GM19397 (cell line): ENCODE measurements around the gene WDR20.
"Not testable (repeated sequence)": the region's sequence is repeated elsewhere in the genome, so short reads cannot be mapped to it uniquely, and the experiment has no call there.

ENCODE experiments used
- ATAC-seq: cut with Tn5 transposase; IDR thresholded peaks from one replicate; pipeline ENCODE4 v1.9.1; 2021; ENCODE audit warnings: mild to moderate bottlenecking, moderate library complexity; ENCODE audit not compliant: unreplicated experiment

WDR20 gene

DNA sequence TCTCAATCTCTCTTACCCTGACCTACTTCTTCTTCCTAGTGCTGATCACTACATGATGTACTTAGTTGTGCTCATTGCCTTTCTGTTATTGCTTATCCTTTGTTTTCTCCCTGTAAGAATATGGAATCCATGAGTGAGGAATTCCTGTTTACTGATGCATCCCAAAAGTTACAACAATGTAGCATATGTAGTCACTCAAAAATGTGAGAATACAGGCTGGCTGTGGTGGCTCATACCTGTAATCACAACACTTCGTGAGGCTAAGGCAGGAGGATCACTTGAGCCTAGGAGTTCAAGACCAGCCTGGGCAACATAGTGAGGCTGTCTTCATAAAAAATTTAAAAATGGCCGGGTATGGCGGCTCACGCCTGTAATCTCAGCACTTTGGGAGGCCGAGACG is 8.0 kb upstream of the WDR20 start:
- no peak for ATAC-seq

DNA sequence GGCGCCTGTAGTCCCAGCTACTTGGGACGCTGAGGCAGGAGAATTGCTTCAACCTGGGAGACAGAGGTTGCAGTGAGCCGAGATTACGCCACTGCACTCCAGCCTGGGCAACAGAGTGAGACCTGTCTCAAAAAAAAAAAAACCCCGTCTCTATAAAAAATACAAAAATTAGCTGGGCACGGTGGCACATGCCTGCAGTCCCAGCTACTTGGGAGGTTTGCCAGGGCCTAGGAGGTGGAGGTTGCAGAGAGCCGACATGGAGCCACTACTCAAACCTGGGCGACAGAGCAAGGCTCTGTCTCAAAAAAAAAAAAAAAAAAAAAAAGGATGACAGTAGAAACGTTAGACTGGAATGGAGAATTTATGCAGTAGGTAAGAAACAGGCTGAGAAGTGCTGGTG is 5.7 kb upstream of the WDR20 start:
- not testable (repeated sequence) for ATAC-seq

- ATAC-seq = not testable (repeated sequence)
Measured at GRCh38 chr14:102134719-102135118, 5.0 kb upstream of the WDR20 start.

DNA sequence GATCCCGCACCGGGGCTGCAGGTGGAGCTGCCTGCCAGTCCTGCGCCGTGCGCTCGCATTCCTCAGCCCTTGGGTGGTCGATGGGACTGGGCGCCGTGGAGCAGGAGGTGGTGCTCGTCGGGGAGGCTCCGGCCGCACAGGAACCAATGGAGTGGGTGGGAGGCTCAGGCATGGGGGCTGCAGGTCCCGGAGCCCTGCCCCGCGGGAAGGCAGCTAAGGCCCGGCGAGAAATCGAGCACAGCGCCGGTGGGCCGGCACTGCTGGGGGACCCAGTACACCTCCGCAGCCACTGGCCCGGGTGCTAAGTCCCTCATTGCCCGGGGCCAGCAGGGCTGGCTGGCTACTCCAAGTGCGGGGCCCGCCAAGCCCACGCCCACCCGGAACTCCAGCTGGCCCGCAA is 4.2 kb upstream of the WDR20 start:
- not testable (repeated sequence) for ATAC-seq

GRCh38 chr14:102138535-102138934 is 1.2 kb upstream of the WDR20 start:
- ATAC-seq = no peak

DNA sequence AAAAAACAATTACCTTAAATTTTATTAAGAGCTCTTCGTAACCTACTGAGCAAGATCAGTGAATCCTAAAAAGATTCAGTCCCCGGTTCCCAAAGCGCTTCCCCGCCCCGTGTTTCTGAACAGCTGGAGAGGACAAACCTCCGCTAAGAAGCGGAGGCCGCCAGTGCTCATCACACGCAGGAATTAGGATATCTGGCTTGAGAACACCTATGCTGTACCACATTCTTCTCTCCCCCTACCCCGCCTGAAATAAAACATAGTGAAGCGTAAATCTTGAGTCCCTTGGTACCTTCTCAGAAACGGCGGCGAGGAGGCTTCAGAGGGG is 774 bp upstream of the WDR20 start:
- ATAC-seq = no peak

DNA sequence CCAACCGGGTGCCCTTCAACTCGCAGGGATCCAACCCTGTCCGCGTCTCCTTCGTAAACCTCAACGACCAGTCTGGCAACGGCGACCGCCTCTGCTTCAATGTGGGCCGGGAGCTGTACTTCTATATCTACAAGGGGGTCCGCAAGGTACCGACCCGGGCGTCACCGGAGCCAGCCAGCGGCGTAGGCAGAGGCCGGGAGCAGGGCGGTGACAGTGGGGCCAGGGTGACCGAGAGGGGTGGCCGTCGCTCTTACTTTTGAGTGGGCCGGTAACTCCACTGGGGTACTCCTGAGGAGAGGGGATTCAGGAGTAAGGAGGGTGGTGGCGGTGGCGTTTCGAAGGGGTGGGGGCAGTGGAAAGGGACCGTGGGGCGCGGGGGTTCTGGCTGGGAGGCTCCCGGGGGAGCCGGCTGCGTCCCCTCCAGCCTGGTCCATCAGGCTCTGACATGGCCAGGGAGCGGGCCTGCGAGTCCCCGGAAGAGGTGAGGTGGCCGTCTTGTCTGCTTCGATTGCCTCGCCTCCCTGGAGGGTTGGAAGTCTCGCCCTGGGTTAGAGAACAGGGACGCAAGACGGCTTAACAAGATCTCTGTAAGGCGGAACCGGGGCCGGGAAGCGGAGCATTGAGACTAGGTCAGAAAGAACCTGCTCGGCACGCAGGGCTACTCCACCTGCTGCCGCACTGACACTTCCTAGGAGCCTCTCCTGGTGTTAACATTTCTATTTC is 491 bp downstream of the WDR20 start:
- ATAC-seq = peak; percentile 15

GRCh38 chr14:102140750-102141145 is 1.1 kb downstream of the WDR20 start:
- no peak for ATAC-seq

DNA sequence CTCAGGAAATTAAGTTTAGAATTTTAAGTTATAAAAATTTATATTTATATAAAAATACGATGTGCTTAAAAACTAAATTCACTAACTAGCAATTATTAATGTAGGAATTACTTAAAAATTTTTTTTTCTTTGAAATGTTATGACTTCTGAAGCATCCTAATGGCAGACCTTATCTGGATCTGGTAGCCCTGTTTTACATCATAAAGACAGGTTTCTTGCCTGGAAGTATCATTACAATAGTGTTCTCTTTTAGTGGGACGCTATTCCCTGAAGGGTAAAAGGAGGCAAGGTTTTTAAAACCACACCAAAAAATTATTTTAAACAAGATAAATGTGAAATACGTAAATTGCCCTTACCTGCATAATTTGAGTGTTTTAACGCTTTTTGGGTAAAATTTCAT is 2.1 kb downstream of the WDR20 start:
- no peak for ATAC-seq

DNA sequence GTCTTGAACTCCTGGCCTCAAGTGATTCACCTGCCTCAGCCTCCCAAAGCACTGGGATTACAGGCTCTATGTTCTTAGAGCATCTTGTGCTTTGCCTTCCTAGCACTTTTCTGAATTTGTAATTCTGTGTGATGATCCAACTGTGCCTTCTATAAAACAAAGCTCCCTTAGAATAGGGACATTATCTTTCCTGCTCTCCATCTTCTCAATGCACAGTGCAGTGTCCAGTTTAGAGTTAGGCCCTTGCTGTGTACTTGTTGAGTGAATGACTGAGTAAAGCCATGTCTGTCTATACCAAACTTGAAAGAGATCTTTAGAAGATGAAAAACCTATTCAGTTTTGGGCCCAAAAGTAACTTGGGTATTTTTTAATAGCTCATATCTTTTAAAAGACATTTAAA is 5.2 kb downstream of the WDR20 start:
- ATAC-seq = no peak

DNA sequence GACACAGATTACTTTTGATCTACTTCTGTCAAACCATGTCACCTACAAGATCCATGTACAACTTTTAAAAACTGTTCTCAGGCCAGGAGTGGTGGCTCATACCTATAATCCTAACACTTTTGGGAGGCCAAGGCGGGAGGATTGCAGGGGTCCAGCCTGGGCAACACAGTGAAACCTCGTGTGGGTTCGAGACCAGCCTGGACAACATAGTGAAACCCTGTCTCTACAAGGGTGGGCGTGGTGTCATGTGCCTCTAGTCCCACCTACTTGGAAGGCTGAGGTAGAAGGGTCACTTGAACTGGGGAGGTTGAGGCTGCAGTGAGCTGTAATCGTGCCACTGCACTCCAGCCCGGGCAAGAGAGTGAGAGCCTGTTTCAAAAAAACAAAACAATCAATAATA is 5.7 kb downstream of the WDR20 start:
- no peak for ATAC-seq

DNA sequence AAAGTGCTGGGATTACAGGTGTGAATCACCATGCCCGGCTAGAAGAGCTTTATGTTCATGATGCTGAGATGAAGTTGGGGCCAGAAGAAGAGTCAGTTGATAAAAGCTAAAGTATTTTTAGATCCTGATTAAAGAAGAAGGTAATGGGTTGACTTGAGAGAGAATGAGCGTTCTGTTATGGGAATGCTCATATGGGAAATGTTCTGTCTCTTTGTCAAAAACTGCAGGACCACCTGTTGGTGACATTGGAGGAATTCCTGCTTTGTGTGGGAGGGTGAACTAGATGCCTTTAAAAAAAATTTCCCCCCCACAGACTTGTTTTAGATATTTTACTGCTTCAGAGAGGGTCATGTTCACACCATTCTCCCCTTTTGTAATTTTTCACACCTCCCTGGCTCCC is 6.7 kb downstream of the WDR20 start:
- no peak for ATAC-seq

DNA sequence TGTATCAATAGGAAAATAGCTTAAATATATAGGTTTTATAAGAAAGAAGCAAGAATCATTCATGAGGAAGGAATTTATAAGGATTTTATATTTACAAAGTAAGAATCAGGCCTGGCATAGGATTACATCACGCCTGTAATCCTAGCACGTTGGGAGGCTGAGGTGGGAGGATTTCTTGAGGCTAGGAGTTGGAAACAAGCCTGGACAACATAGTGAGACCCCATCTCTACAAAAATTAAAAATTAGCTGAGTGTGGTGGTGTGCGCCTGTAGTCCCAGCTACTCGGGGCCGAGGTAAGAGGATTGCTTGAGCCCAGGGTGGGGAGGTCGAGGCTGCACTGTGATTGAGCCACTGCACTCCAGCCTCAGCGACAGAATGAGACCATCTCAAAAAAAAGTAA is 10.4 kb downstream of the WDR20 start:
- no peak for ATAC-seq

- no peak for ATAC-seq
Measured at GRCh38 chr14:102150744-102151143, 11.0 kb downstream of the WDR20 start.

- not testable (repeated sequence) for ATAC-seq
Measured at GRCh38 chr14:102151411-102151810, 11.7 kb downstream of the WDR20 start.

DNA sequence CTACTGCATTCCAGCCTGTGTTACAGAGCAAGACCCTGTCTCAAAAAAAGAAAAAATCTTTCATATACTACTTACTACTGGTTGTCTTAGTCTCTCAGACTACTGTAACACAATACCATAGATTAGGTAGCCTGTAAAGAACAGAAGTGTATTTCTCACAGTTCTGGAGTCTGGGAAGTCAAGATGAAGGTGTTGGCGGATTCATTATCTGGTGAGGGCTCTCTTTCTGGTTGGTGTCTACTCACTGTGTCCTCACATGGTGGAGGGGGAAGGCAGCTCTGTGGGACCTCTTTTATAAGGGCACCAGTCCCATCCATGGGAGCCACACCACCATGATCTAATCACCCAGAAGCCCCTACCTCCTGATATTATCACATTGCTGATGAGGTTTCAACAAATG is 14.4 kb downstream of the WDR20 start:
- no peak for ATAC-seq

DNA sequence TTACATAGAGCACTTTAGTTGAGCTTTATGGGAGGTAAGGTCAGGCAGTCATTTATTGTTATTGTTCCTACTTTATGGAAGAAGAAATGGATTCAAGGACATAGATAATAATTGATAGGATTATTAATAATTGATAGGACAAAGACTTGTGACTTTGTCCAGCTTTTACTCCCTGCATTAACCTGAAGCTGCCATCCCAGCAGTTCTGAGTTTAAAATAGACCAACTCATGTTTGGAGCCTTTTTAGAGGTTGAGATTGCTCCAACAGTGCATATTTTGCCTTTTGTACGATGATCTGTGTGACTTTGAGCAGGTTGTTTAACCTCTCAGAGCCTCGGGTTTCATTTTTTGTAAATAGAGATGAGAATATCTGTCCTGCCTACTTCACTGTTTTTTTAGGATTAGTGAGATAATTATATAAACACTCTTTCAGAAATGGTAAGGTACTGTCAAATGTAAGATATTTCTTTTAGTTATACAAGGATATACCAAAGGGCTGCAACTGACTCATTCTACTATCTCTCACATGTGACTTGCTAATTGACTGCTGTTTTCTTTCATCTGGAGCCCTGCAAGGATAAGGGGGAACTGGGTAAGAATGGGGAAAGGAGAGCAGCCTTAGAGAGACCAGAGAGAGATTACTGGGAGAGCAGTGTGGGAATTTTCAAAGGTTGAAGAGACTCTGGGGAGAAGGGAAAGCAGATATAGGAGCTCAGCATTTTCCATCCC is 15.3 kb downstream of the WDR20 start:
- no peak for ATAC-seq

DNA sequence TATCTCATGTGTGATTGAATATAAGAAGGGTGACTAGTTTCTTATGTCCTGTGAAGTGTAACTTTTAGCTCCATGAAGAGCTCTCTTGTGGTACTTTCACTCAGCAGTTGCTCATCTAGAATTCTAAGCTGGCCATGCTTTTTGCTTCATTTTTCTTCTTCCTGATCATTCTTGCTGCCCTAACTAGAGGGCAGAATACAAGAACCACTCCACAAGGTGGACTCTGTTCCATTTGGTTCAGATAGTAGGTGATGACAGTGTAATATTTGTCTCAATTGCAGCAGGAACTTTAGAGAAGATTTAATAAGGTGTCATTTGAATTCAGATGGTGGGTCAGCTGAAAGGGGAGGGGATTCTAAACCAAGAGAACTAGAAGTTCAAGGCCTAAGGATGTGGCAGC is 17.6 kb downstream of the WDR20 start:
- no peak for ATAC-seq

DNA sequence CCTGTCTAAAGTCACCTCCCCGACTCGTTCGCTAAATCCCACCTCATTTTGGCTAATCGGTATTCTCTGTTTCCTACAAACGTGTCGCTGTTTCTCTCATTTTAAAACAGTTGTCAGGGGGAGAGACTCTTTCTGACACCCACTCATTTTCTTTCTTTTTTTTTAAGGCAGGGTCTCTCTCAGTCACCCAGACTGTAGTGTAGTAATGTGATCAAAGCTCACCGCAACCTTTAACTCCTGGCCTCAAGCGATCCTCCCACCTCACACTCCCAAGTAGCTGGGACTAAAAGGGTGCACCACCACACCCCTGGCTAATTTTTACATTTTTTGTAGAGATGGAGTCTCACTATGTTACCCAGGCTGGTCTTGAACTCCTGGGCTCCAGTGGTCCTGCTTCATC is 19.1 kb downstream of the WDR20 start:
- ATAC-seq = no peak

DNA sequence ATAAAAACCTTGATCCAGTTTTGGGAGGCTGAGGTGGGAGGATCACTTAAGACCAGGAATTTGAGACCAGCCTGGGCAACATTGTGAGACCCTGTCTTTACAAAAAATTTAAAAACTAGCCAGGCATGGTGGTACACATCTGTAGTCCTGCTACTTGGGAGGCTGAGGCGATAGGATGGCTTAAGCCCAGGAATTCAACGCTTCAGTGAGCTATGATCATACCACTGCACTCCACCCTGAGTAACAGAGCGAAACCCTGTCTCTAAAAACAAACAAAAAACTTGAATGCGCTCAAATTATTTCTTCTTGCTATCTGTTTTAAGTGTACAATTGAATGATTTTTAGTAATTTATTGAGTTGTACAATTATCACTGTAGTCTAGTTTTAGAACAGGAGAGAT is 20.1 kb downstream of the WDR20 start:
- ATAC-seq = no peak

DNA sequence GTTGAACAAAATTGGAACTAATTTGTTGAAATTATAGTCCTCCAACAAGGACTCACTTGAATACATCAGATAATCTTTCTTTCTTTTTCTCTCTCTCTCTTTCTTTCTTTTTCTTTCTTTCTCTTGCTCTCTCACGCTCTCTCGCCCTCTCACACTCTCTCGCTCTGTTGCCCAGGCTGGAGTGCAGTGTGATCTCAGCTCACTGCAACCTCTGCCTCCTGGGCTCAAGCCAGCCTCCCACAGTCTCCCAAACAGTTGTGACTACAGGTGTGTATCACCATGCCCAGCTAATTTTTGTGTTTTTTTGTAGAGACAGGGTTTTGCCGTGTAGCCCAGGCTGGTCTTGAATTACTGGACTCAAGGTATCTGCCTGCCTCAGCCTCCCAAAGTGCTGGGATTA is 22.8 kb downstream of the WDR20 start:
- no peak for ATAC-seq

DNA sequence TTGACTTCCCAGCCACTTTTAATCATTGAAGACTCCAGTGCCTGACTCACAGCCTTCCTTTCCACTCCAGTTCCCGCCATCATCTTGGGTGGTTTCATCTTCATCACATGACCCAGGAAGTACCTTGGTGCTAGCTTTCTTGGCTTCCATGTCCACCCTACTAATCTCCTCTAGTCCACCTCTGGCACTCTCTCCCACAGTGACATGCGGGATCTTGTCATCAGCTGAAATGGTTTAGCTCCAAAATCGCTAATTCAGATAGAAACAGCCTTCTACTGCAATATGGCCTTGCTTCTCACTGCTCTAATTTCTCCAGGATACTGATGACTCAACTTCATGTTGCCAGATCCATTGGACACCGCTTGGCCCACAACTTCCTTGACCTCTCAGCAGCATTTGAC is 24.5 kb downstream of the WDR20 start:
- ATAC-seq = no peak

DNA sequence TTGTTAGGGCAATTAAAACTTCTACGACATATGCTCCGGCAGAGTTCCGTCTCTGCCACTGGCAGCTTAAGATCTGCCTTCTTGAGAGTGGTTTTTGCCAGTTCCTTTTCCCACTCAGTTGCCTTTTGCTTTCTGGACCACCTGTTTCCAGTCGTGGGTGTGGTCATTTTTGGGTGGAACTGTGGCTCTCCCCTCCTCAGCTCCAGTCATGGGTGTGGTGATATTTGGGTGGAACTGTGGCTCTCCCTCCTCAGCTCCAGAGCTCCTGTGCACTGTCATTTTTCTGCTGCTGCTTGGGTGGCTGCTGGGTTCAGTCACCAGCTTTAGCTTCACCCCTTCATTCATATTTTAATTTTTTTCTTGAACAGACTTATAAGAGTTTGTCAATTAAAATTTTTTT is 25.3 kb downstream of the WDR20 start:
- no peak for ATAC-seq
